Measurements from ENCODE around the gene CLDN15.

The CLDN15 gene

DNA sequence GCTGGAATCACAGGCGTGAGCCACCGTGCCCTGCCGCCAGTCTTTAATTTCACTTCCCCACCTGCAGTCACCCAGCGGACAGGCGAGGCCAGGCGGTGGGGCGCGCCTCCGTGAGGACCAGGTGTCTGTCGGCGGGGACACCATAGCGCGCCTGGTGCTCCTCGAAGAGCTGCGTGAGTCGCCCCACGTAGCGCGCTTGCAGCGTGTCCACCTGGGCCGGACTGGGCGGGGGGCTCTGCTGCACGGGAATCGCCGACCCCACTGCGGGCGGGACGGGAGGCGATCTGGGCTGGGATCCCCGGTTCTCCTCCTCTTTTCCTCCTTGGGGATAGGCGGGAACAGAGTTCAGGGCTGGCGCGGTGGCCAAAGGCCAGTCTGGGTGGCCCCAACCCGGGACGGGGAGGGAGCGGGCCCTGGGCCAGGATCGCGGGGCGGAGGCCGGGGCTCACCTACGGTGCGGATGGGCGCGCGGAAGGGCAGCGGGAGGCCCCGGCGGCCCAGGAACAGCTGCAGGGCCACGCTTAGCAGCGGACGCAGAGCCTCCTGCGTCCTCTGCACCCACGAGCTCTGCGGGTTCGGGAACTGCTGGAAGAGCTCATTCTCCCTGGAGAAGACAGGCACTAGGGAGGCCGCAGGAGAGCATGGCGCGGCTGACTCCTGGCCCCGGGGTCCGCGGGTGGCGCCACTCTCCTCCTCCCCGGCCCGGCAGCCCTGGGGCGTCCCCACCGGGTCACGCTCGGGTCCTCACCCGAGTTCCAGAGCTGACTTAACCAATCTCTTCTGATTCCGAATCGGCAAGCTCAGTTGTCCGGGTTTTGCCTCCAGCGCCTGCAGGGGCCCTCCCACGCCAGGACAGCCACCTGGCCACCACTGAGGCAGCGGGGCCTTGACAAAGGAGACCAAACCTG is 35.7 kb downstream of the CLDN15 start:
- TF ChIP-seq CTCF (IDR thresholded peaks at IDR 0.05) = no peak

- TF ChIP-seq CTCF (IDR thresholded peaks at IDR 0.05) = no peak
Measured at GRCh38 chr7:101200862-101201599, 36.6 kb downstream of the CLDN15 start, which contains the start of gene MOGAT3. MOGAT3 (minus strand) TSS chr7:101201036; CDS start chr7:101200854, 182 bp downstream.

GRCh38 chr7:101200504-101200861 is 37.1 kb downstream of the CLDN15 start:
- no peak for TF ChIP-seq CTCF (IDR thresholded peaks at IDR 0.05)

DNA sequence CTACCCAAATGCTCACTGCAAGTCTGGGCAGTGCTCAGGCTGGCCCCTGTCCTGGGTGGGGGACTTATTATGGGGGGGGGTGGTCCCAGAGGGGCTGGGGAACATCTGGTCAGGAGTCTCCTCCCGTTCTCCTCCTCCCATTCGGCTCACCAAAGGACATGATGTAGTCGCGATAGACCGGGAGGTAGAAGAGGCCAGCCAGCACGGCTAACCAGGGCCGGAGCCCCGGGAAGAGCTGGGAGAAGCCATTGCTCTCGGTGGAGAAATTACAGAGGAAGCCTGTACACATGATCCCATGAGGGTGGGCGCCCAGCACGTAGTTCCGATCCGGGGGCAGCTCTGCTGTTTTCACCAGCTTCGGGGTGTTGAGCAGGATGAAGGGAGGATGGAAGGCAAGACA is 39.1 kb downstream of the CLDN15 start:
- no peak for TF ChIP-seq CTCF (IDR thresholded peaks at IDR 0.05)

DNA sequence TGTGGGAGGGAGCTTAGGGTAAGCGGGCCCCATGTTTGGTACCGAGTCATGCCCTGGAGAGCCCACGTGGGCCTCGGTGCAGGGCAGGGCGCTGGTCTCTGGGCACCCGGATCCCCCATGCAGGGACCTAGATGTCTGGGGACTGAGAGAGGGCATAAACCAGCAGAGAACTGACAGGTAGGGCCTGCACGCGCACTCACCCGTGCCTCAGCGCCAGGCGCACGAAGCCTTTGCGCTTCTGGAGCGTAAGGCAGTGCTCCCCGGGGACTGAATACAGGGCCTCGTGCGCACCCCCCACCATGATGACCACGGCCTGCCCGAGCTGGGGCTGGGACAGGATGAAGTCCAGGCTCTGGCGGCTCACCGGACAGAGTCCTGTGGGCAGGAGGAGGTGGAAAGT is 39.6 kb downstream of the CLDN15 start:
- no peak for TF ChIP-seq CTCF (IDR thresholded peaks at IDR 0.05)

- no peak for TF ChIP-seq CTCF (IDR thresholded peaks at IDR 0.05)
Measured at GRCh38 chr7:101195884-101196283, 41.7 kb downstream of the CLDN15 start.

GRCh38 chr7:101189109-101189508 is 48.5 kb downstream of the CLDN15 start:
- no peak for TF ChIP-seq CTCF (IDR thresholded peaks at IDR 0.05)

Data from LNCAP (cell line).